HG03342 (cell line): ENCODE results near the gene THAP11.
A peak's percentile ranks its signal among the peaks of the same experiment; 100 is the strongest.
"Not testable (repeated sequence)": the region's sequence is repeated elsewhere in the genome, so short reads cannot be mapped to it uniquely, and the experiment has no call there.

ENCODE experiments used
- ATAC-seq: cut with Tn5 transposase; IDR thresholded peaks from one replicate; pipeline ENCODE4 v1.9.1; 2021; ENCODE audit warnings: mild to moderate bottlenecking, moderate library complexity; ENCODE audit not compliant: unreplicated experiment

Gene THAP11

GRCh38 chr16:67860589-67861398 is 18.7 kb downstream of the THAP11 start:
- ATAC-seq = no peak

- no peak for ATAC-seq
These were observed 19.8 kb downstream of the THAP11 start for GRCh38 chr16:67861877-67862276.

- no peak for ATAC-seq
These were observed 20.8 kb downstream of the THAP11 start for GRCh38 chr16:67862623-67863583.

GRCh38 chr16:67864044-67864443 is 21.9 kb downstream of the THAP11 start:
- ATAC-seq = not testable (repeated sequence)

GRCh38 chr16:67864594-67864993 is 22.5 kb downstream of the THAP11 start:
- no peak for ATAC-seq

GRCh38 chr16:67865318-67865717 is 23.2 kb downstream of the THAP11 start:
- ATAC-seq = no peak

- ATAC-seq = no peak
These were observed 26.2 kb downstream of the THAP11 start for GRCh38 chr16:67868290-67868689.

- no peak for ATAC-seq
These were observed 27.5 kb downstream of the THAP11 start for GRCh38 chr16:67869653-67870052.

- no peak for ATAC-seq
These were observed 29.1 kb downstream of the THAP11 start for GRCh38 chr16:67871256-67871655.

GRCh38 chr16:67872131-67872630 is 30.1 kb downstream of the THAP11 start:
- no peak for ATAC-seq

GRCh38 chr16:67872631-67873434 is 30.7 kb downstream of the THAP11 start, which contains the start of gene EDC4:
EDC4 (plus strand) TSS chr16:67873052; CDS start chr16:67873262, 210 bp downstream.
- ATAC-seq = peak; percentile 67

- ATAC-seq = no peak
These were observed 31.6 kb downstream of the THAP11 start for GRCh38 chr16:67873435-67874370.

- ATAC-seq = no peak
These were observed 32.3 kb downstream of the THAP11 start for GRCh38 chr16:67874372-67874771.

GRCh38 chr16:67877064-67877463 is 34.9 kb downstream of the THAP11 start:
- no peak for ATAC-seq

- no peak for ATAC-seq
These were observed 36.1 kb downstream of the THAP11 start for GRCh38 chr16:67878232-67878631.

- ATAC-seq = no peak
These were observed 36.7 kb downstream of the THAP11 start for GRCh38 chr16:67878846-67879245.

GRCh38 chr16:67879462-67879861 is 37.3 kb downstream of the THAP11 start:
- no peak for ATAC-seq

- no peak for ATAC-seq
These were observed 37.8 kb downstream of the THAP11 start for GRCh38 chr16:67879936-67880335.

- no peak for ATAC-seq
These were observed 38.5 kb downstream of the THAP11 start for GRCh38 chr16:67880584-67880983.
